HUES64 (cell line): ENCODE measurements around the gene RNF10.

Experiments
- H3K27ac ChIP-seq: 2 replicates; pipeline ENCODE4 v1.7.0; 2013; ENCODE audit warnings: low read depth, low read length, inconsistent platforms
- H3K27me3 ChIP-seq: 2 replicates; pipeline ENCODE4 v1.6.1; 2013; ENCODE audit warnings: mild to moderate bottlenecking, low read length; ENCODE audit not compliant: insufficient read depth
- H3K36me3 ChIP-seq: 2 replicates; pipeline ENCODE4 v1.6.1; 2013; ENCODE audit warnings: mild to moderate bottlenecking, low read length; ENCODE audit not compliant: insufficient read depth
- H3K4me1 ChIP-seq: 2 replicates; pipeline ENCODE4 v1.6.1; 2013; ENCODE audit warnings: mild to moderate bottlenecking, low read length, moderate library complexity; ENCODE audit not compliant: insufficient read depth
- H3K4me3 ChIP-seq: 2 replicates; pipeline ENCODE4 v1.5.1; 2013; ENCODE audit warnings: mild to moderate bottlenecking, low read length, moderate library complexity
- H3K9ac ChIP-seq: 2 replicates; pipeline ENCODE4 v1.6.1; 2013; ENCODE audit warnings: mild to moderate bottlenecking, low read depth, low read length
- H3K9me3 ChIP-seq: 2 replicates; pipeline ENCODE4 v1.6.1; 2013; ENCODE audit warnings: low read depth, low read length; ENCODE audit not compliant: insufficient read depth
- WGBS: fragments of 150-250, 120-280 bp; methylation state at CpG from one replicate; pipeline ENCODE4 v1.1.7; 2013; ENCODE audit warnings: missing lambda C conversion rate; 5-methylcytosine and 5-hydroxymethylcytosine counted together

RNF10 gene

GRCh38 chr12:120542166-120542565 lies 8.0 kb downstream of the RNF10 start:
- 97% methylated on average over 5 of the region's 5 CpGs for WGBS
- 0 out of 2 replicates have a peak, but pooled peaks cover 4% of the 10 kb centered on the region for H3K4me1 ChIP-seq

DNA sequence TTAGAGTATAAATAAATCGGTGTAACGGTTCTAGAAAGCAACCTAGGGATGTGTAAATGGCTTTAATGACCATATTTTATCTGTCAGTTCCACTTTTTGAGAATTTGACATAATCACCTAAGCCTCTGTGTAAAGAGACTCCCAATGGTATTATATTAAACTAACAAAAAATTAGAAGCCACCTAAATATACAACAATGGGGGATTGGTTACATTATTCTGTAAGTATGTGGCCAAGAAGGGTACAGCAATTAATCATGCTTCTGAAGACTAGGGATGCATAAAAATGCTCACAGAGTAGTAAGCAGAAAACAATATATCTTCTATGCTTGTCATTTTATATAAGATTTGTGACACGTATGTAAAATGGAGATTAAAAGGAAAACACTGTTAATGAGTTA lies 10.5 kb downstream of the RNF10 start:
- WGBS, result 100% methylated on average over 2 of the region's 3 CpGs
- H3K27me3 ChIP-seq, result no peaks in the 10 kb centered on the region
- no peaks in the 10 kb centered on the region for H3K9me3 ChIP-seq
- no peak overlapping the region for H3K4me3 ChIP-seq
- no peaks in the 10 kb centered on the region for H3K4me1 ChIP-seq
- peaks cover 52% of the 10 kb centered on the region for H3K36me3 ChIP-seq
- H3K27ac ChIP-seq, result no peak overlapping the region
- no peak overlapping the region for H3K9ac ChIP-seq

More at GRCh38 chr12:120542166-120542565, 8.0 kb downstream of the RNF10 start:
- Histone ChIP-seq H3K9me3 (no peaks in the 10 kb centered on the region), H3K4me3 (no peak overlapping the region), H3K36me3 (peaks cover 32% of the 10 kb centered on the region), H3K27ac (no peak overlapping the region), H3K27me3 (no peaks in the 10 kb centered on the region), H3K9ac (no peak overlapping the region)

DNA sequence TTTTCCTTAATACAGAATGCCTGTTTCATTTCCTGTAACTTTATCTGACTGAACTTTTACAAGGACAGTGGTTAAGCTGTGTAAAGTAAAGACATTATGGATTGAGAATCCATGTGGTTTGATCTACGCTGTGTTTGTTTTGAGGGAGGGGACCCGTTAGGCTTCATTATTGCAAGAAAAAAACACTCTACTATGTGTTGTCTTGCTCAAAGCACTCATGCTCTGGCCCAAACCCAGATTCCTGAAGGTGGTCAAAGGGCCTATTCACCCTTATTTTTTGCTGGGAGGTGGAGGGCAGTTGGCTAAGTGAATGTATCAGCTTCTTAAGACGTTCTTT lies 11.9 kb downstream of the RNF10 start:
- no peak overlapping the region for H3K4me3 ChIP-seq
- no peaks in the 10 kb centered on the region for H3K27me3 ChIP-seq
- WGBS, result 84% methylated on average over 3 of the region's 3 CpGs
- no peak overlapping the region for H3K27ac ChIP-seq
- no peak overlapping the region for H3K9ac ChIP-seq
- H3K4me1 ChIP-seq, result no peaks in the 10 kb centered on the region
- peaks cover 59% of the 10 kb centered on the region for H3K36me3 ChIP-seq
- no peaks in the 10 kb centered on the region for H3K9me3 ChIP-seq

GRCh38 chr12:120554678-120555077 lies 20.5 kb downstream of the RNF10 start:
- no peak overlapping the region for H3K9ac ChIP-seq
- no peaks in the 10 kb centered on the region for H3K4me1 ChIP-seq
- no peaks in the 10 kb centered on the region for H3K27me3 ChIP-seq
- H3K9me3 ChIP-seq, result no peaks in the 10 kb centered on the region
- WGBS, result 100% methylated on average over 1 of the region's 1 CpG
- no peak overlapping the region for H3K4me3 ChIP-seq
- H3K27ac ChIP-seq, result no peak overlapping the region
- H3K36me3 ChIP-seq, result peaks cover 70% of the 10 kb centered on the region

- Histone ChIP-seq H3K4me1 (no peaks in the 10 kb centered on the region), H3K9ac (no peak overlapping the region), H3K4me3 (no peak overlapping the region), H3K36me3 (peaks cover 79% of the 10 kb centered on the region), H3K27me3 (no peaks in the 10 kb centered on the region), H3K9me3 (no peaks in the 10 kb centered on the region), H3K27ac (no peak overlapping the region)
- WGBS, result over 99% methylated on average over 2 of the region's 2 CpGs
These were observed 23.4 kb downstream of the RNF10 start for GRCh38 chr12:120557589-120557988.

- H3K9me3 ChIP-seq, result no peaks in the 10 kb centered on the region
- WGBS, result 93% methylated on average over 8 of the region's 8 CpGs
- H3K27me3 ChIP-seq, result no peaks in the 10 kb centered on the region
- H3K36me3 ChIP-seq, result peaks cover 88% of the 10 kb centered on the region
- no peaks in the 10 kb centered on the region for H3K4me1 ChIP-seq
- no peak overlapping the region for H3K4me3 ChIP-seq
- H3K27ac ChIP-seq, result no peak overlapping the region
- H3K9ac ChIP-seq, result no peak overlapping the region
These were observed 28.8 kb downstream of the RNF10 start for GRCh38 chr12:120562906-120563305.

DNA sequence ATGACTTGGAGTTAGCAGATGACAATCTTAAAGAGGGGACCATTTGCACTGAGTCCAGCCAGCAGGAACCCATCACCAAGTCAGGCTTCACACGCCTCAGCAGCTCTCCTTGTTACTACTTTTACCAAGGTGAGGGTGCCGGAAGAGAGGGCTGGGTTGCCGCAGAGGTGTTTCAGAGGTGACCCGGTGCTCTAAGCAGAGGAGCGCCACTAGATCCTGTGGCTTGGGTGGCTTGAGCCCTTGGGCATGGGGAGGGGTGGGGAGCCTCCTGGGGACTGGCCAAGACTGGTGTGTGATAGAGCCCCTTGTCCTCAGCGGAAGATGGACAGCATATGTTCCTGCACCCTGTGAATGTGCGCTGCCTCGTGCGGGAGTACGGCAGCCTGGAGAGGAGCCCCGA lies 29.3 kb downstream of the RNF10 start:
- Histone ChIP-seq H3K36me3 (peaks cover 89% of the 10 kb centered on the region), H3K27me3 (no peaks in the 10 kb centered on the region), H3K9ac (no peak overlapping the region), H3K4me1 (no peaks in the 10 kb centered on the region), H3K9me3 (no peaks in the 10 kb centered on the region), H3K27ac (no peak overlapping the region), H3K4me3 (no peak overlapping the region)
- WGBS, result 97% methylated on average over 11 of the region's 11 CpGs

DNA sequence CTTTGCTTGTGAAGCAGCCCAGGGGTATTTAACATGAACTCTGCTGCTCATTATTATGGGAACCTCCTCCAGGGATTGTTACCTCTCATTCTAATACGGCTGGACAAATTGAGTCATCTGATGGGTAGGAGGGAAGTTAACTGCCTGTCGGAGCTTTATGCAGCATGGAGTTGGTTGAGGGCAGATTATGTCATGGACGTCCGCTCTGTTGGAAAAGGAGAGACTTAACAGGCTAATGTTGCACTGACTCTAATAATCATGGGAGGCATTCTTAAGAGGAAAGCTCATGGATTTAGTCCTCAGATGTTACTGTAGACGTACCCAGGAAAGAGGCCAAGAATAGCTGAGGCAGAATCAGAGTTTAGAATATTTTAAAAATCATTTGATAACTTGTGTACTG lies 37.1 kb downstream of the RNF10 start:
- H3K4me3 ChIP-seq, result no peak overlapping the region
- no peaks in the 10 kb centered on the region for H3K4me1 ChIP-seq
- H3K9ac ChIP-seq, result no peak overlapping the region
- no peak overlapping the region for H3K27ac ChIP-seq
- no peaks in the 10 kb centered on the region for H3K9me3 ChIP-seq
- WGBS, result 84% methylated on average over 5 of the region's 5 CpGs
- no peaks in the 10 kb centered on the region for H3K27me3 ChIP-seq
- peaks cover 94% of the 10 kb centered on the region for H3K36me3 ChIP-seq

- H3K27ac ChIP-seq, result no peak overlapping the region
- WGBS, result 94% methylated on average over 6 of the region's 6 CpGs
- H3K4me3 ChIP-seq, result no peak overlapping the region
- no peaks in the 10 kb centered on the region for H3K9me3 ChIP-seq
- peaks cover 94% of the 10 kb centered on the region for H3K36me3 ChIP-seq
- H3K9ac ChIP-seq, result no peak overlapping the region
- H3K27me3 ChIP-seq, result no peaks in the 10 kb centered on the region
- H3K4me1 ChIP-seq, result no peaks in the 10 kb centered on the region
These were observed 39.4 kb downstream of the RNF10 start for GRCh38 chr12:120573560-120573959.

- no peaks in the 10 kb centered on the region for H3K27me3 ChIP-seq
- WGBS, result 100% methylated on average over 2 of the region's 2 CpGs
- peaks cover 94% of the 10 kb centered on the region for H3K36me3 ChIP-seq
- no peak overlapping the region for H3K27ac ChIP-seq
- no peak overlapping the region for H3K9ac ChIP-seq
- no peak overlapping the region for H3K4me3 ChIP-seq
- no peaks in the 10 kb centered on the region for H3K4me1 ChIP-seq
- no peaks in the 10 kb centered on the region for H3K9me3 ChIP-seq
These were observed 40.0 kb downstream of the RNF10 start for GRCh38 chr12:120574106-120574505.

DNA sequence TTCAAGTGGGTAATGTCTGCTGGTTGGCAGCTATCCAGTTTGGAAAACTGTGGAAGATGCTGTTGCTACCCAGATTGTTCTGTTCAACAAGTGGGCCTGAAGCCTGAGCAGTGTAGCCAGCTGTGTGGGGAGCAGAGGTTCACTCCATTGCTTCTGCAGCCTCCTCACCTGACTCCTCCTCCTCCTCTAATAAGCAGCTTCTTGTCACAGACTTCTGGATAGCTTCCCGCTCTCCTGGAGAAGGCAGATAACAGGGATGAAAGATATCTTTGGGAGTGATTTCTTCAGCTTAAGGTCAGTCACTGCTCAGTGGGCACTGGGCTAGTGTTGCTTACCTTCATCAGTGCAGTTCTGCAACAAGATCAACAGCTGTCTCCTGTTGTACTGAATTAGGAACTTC lies 45.0 kb downstream of the RNF10 start:
- Histone ChIP-seq H3K9me3 (no peaks in the 10 kb centered on the region), H3K36me3 (peaks cover 55% of the 10 kb centered on the region), H3K27ac (no peak overlapping the region), H3K27me3 (peaks cover 7% of the 10 kb centered on the region; the same call in 1 of the 2 replicates), H3K4me1 (no peaks in the 10 kb centered on the region), H3K9ac (no peak overlapping the region), H3K4me3 (no peak overlapping the region)
- WGBS, result 86% methylated on average over 1 of the region's 1 CpG
